ENCODE results near the gene CALCOCO1. TPM values are rescaled to one million over a fixed set of nuclear protein-coding genes. Genes with fewer than 3 reads are reported as not detected.

The CALCOCO1 gene
- total and polyA plus RNA-seq, 8 donors, result 74.8 to 186 (median 134) TPM

DNA sequence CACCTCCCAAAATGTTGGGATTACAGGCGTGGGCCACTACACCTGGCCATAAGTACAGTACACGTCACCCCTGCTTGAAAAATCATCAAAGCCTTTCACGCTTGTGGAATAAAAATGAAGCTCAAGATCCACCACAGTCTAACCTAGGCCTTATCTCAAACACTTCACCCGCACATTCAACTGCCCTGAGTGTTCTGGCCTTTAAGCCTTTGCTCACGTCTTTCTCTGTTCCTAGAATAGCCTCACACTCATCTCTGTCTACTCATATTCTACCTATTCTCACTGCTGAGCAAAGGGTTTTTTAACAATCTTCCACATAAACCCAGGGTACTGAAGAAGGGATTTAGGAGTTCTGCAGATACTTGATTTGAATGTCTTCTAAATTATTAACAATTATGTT lies 9.9 kb downstream of the CALCOCO1 start:
- TF ChIP-seq CTCF (IDR thresholded peaks at IDR 0.05), result no peak
- ATAC-seq (no peak), DNase-seq (no peak)
- Histone ChIP-seq H3K36me3 (peaks cover 6 to 99% of the 10 kb centered on the region in 2 donors), H3K4me3 (no peak overlapping the region), H3K27me3 (no peaks in the 10 kb centered on the region), H3K27ac (no peak overlapping the region), H3K9me3 (no peaks in the 10 kb centered on the region), H3K4me1 (no peaks in the 10 kb centered on the region)
- intact Hi-C loops (cut with DNase I), result no loop called here

DNA sequence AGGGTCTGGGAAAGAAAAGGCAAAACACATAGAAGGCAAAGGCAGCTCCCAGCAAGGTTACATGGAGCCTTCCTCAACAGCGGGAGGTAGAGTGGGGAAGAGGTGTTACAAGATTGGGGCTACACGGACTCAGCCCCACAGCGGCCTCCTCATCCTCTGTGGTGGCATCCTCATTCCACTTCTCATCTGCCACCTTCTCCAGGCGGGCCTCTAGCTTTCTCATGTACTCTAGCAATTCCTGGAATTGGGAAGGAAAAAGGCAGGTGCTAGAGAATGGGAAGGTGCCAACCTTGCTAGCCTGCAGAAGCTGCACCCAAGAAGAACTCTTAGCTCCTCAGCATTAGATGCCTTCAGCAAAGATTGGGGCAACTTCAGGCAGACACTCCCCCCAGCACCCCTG lies 13.2 kb downstream of the CALCOCO1 start:
- H3K9me3 ChIP-seq, result no peaks in the 10 kb centered on the region
- no peak for ATAC-seq
- no peak overlapping the region for H3K27ac ChIP-seq
- TF ChIP-seq CTCF (IDR thresholded peaks at IDR 0.05), result no peak
- H3K4me3 ChIP-seq, result no peak overlapping the region
- intact Hi-C loops (cut with DNase I), result no loop called here
- no peaks in the 10 kb centered on the region for H3K27me3 ChIP-seq
- H3K36me3 ChIP-seq, result peaks cover 0 to 75% of the 10 kb centered on the region in 2 donors
- no peaks in the 10 kb centered on the region for H3K4me1 ChIP-seq
- no peak for DNase-seq

DNA sequence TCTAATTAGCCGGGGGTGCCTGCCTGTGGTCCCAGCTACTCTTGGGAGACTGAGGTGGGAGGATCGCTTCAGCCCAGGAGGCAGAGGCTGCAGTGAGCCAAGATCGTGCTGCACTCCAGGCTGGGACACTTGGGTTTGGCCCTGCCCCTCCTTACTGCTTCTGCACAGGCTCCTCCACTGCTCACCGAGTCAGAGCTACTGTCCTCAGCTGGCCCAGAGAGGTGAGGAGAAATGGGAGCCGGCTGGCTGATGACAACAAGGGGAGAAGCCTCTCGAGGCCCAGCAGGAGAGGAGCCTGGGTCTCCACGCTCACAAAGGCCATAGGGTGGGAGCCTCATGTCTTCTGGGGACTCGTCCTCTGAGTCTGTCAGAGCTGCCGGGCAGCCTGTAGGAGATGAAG lies 13.7 kb downstream of the CALCOCO1 start:
- H3K9me3 ChIP-seq, result no peaks in the 10 kb centered on the region
- H3K4me3 ChIP-seq, result no peak overlapping the region
- no peaks in the 10 kb centered on the region for H3K4me1 ChIP-seq
- H3K27ac ChIP-seq, result no peak overlapping the region
- DNase-seq (no peak), ATAC-seq (no peak)
- TF ChIP-seq CTCF (IDR thresholded peaks at IDR 0.05), result no peak
- peaks cover 0 to 70% of the 10 kb centered on the region in 2 donors for H3K36me3 ChIP-seq
- intact Hi-C loops (cut with DNase I), result no loop called here
- H3K27me3 ChIP-seq, result no peaks in the 10 kb centered on the region

DNA sequence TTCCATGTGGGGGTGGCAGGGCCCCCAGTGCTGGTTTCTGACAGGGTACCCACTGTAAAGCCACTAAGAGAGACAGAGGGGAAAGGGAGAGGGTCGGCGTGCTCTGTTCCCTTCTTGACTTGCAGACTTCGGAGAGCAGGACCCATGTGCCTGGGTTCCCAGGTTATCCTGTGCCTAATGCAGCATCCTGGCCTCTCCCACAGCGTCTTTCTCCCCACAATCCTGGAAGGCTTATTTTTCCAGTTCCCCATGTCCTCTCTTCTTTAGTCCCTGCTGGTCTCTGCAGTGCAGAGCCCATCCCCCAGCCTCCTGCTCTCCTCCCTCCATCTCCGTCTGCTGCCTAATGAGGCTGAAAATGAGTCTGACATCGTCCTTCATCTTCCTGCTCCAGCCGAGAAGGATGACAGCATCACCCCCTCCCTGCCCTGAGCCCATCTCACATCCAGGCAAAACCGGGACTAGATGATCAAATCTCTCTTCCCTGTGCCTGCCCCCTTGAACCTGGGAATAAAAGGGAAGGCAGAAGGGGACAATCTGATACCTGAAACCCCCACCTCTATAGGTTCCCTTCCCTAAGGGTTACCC lies 15.1 kb downstream of the CALCOCO1 start:
- Histone ChIP-seq H3K27ac (no peak overlapping the region), H3K9me3 (no peaks in the 10 kb centered on the region), H3K27me3 (peaks cover 0 to 8% of the 10 kb centered on the region in 2 donors), H3K4me3 (no peak overlapping the region), H3K4me1 (no peaks in the 10 kb centered on the region), H3K36me3 (peaks cover 0 to 58% of the 10 kb centered on the region in 2 donors)
- no peak for ATAC-seq
- intact Hi-C loops (cut with DNase I), result no loop called here
- no peak for DNase-seq
- TF ChIP-seq CTCF (IDR thresholded peaks at IDR 0.05), result no peak

DNA sequence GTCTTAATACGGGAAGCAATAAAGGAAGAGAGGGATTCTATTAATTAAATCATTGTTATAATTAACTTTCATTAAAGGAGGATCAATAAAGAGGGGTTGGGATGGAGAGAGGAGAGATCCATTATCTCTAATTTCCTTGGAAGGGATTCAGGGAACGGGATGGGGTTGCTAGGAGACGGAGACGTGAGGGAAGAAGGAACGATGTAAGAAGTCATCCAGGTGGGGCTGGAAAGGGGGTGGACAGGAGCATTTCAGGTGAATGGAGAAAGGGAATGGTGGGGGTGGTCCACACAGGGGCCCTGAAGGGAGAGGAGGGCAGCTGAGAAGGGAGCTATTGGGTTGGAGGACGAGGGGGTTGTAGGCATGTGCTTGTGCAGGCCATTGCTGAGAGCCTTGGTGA lies 17.2 kb downstream of the CALCOCO1 start:
- ATAC-seq (no peak), DNase-seq (no peak)
- H3K36me3 ChIP-seq, result peaks cover 0 to 37% of the 10 kb centered on the region in 2 donors
- TF ChIP-seq CTCF (IDR thresholded peaks at IDR 0.05), result no peak
- no peak overlapping the region for H3K27ac ChIP-seq
- H3K4me1 ChIP-seq, result no peaks in the 10 kb centered on the region
- H3K9me3 ChIP-seq, result no peaks in the 10 kb centered on the region
- intact Hi-C loops (cut with DNase I), result no loop called here
- H3K27me3 ChIP-seq, result peaks cover 0 to 28% of the 10 kb centered on the region in 2 donors
- H3K4me3 ChIP-seq, result no peak overlapping the region

Measured in left lung (tissue), 10 donors.